Activated T-cell treated with anti-CD3 and anti-CD28 coated beads for 4 hours (primary cell): ENCODE data around the gene ZNF2.

Experiments
- DNase-seq: peaks from one replicate; pipeline ENCODE4 v3.0.0-alpha.2; 2020

ZNF2 gene

DNA sequence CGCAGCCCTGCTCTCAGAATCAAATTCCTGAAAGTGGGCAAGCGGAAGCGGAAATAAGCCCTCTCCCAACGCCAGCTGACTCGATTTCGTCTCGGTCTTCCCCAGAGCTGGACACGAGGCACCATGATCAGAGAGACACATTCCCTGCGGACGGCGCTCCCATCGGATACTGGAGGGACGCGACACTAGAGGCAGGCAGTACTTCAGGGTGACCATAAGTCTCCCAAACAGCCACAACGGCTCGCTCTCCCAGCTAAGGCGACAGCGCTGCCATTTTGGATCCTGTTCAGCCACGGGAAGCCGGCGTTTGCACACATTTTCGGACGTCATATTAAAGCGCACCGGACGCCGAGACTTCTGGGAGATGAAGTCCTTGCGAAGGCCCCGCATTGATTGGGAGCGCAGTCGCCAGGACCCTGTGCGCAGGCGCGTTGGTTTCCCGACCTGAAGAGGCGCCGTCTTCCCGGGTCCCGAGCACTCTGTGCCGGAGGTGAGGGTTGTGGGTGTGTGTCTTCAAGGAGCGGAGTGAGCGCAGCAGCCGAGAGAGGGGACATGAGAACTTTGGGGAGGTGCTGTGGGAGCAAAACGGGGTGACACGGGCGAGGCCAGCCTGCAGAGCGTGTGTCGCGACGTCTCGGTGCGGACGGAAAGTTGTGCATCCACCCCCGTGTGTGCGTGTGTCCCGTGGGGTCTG lies at the start of gene ZNF2:
TSS of gene ZNF2 (plus strand) at position 439 of the 694 bp plus-strand sequence. CDS start 10,418 bp downstream, outside the sequence.
- DNase-seq: peak; percentile 97

- DNase-seq: no peak
These were observed 44.6 kb upstream of the ZNF2 start for GRCh38 chr2:95121093-95121406.

- peak; percentile 83 for DNase-seq
These were observed 44.0 kb upstream of the ZNF2 start, which contains the start of gene MRPS5 for GRCh38 chr2:95121407-95122196. MRPS5 (minus strand) TSS chr2:95121808; CDS start chr2:95121791, 17 bp downstream.

DNA sequence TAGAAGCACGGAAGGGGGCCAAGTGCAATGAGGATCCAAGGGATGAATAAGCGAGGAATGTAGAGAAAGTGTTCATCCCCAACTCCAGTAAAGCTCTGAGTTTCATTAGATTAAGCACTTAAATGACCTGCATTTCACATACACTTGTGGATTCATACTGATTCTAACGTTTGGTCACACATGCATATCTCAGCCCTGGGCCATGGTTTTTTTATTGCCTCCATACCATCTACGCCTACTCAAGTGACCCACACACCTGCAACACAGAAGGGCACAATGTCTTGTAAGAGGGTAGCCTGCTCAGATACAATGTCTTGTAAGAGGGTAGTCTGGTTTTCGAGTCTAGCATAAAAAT lies 43.4 kb upstream of the ZNF2 start:
- DNase-seq: no peak

- DNase-seq: no peak
These were observed 26.9 kb upstream of the ZNF2 start for GRCh38 chr2:95138702-95139101.

GRCh38 chr2:95143838-95144237 lies 21.8 kb upstream of the ZNF2 start:
- no peak for DNase-seq

DNA sequence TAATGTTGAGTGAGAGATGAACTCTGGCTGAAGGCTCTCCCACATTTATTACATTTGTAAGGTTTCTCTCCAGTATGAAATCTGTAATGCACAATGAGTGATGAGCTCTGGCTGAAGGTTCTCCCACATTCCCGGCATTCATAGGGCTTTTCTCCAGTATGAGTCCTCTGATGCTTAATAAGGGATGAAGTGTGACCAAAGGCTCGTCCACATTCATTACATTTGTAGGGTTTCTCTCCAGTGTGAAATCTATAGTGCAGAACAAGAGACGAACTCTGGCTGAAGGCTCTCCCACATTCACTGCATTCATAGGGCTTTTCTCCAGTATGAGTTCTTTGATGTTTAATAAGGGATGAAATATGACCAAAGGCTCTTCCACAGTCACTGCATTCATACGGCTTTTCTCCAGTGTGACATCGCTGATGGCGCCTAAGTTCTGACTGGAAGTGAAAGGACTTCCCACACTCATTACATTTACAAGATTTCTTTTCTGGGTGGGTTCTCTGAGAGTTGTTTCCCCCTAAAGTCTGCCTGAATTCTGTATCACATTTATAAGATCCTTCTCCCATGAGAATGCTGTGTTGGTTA lies 16.1 kb upstream of the ZNF2 start:
- DNase-seq: no peak

GRCh38 chr2:95158441-95158840 lies 7.2 kb upstream of the ZNF2 start:
- DNase-seq: no peak

DNA sequence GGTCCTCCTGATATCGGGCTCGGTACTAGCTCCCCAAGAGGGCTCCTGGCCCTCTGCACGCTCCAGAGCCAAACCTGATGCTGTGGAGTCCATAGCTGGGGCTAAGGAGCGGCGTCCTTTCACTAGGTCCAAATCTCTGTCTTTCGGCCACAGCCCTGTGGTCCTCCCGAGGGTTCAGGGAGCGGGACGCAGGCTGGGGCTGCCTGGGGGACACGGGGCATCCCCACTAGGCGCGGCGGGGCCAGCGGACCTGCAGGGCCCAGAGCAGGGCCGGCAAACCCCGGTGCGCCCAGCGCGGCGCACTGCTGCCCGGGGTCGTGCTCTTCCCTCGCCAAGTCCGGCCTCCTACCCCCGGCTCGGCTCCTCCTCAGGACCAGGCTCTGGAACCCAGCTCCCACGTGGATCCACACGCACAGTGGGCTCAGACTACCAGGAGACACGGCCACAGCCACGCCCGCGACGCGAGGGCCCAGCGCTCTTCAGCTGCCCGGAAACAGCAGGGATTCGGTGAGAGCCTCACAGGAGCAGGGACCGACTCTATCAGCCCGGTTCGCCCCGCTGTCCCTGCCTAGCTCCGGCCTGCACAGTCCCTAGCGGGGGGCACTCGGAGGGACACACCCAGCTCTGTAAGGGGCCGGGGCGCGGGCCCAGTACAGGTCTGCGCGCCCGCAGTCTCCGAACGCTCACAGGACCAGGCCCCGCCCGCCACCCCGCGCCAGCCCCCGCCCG lies 6.6 kb upstream of the ZNF2 start:
- peak; percentile 20 for DNase-seq

- DNase-seq: peak; percentile 58
These were observed 5.7 kb upstream of the ZNF2 start, which contains the start of gene ZNF514 for GRCh38 chr2:95159690-95160449. ZNF514 (minus strand) TSS chr2:95159848; CDS start chr2:95153253, 6,595 bp downstream.

- DNase-seq: no peak
These were observed 609 bp upstream of the ZNF2 start for GRCh38 chr2:95165030-95165370.

- no peak for DNase-seq
These were observed 605 bp downstream of the ZNF2 start for GRCh38 chr2:95166065-95166763.

GRCh38 chr2:95171902-95172301 lies 6.3 kb downstream of the ZNF2 start:
- no peak for DNase-seq

GRCh38 chr2:95174031-95174542 lies 8.5 kb downstream of the ZNF2 start:
- DNase-seq: no peak

GRCh38 chr2:95179451-95179850 lies 13.8 kb downstream of the ZNF2 start:
- no peak for DNase-seq

DNA sequence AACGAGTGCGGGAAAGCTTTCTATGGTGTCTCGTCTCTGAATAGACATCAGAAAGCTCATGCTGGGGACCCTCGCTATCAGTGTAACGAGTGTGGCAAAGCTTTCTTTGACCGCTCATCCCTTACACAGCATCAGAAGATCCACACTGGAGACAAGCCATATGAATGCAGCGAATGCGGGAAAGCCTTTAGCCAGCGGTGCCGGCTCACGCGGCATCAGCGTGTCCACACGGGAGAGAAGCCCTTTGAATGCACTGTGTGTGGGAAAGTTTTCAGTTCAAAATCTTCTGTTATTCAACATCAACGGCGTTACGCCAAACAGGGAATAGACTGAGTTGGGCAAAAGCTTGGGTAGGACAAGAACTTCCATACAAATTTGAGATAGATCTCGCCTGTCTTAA lies 16.2 kb downstream of the ZNF2 start:
- DNase-seq: no peak

DNA sequence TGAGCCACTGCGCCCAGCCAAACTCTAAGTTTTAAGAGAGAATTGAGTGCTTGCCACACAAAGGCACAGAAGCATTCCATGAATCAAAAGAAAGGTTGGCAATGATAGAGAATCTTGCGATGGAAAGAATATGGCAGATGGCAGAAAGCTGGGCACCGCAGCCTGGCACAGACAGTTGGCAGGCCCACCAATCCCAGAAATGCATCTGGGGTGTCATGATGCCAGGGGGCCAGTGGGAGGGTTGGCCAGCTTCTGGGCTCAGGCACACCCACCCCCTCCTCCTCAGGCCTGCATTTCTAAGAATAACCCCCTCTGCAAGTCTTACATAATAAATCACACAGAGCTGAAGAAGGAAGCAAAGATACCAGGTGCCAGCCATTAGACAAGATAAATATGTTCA lies 19.6 kb downstream of the ZNF2 start:
- no peak for DNase-seq

GRCh38 chr2:95185973-95186372 lies 20.4 kb downstream of the ZNF2 start:
- no peak for DNase-seq

GRCh38 chr2:95192956-95193355 lies 27.3 kb downstream of the ZNF2 start:
- DNase-seq: peak; percentile 21

DNA sequence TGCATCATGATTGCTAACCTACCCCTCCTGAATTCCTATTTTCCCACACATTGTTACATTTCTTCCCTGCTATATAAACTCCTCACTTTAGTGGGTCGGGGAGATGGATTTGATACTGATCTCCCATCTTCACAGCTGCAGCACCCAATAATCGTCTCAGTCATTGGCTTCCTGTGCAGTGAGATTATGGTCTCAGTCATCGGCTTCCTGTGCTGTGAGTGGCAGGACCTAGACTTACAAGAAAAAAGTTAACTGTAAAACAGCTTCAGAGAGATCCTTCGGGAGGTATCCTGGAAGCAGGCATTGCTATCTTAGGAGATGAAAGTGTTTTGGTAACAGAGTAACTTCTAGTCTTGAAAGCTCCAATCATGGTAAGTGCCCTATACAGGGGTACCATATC lies 38.3 kb downstream of the ZNF2 start:
- no peak for DNase-seq

DNA sequence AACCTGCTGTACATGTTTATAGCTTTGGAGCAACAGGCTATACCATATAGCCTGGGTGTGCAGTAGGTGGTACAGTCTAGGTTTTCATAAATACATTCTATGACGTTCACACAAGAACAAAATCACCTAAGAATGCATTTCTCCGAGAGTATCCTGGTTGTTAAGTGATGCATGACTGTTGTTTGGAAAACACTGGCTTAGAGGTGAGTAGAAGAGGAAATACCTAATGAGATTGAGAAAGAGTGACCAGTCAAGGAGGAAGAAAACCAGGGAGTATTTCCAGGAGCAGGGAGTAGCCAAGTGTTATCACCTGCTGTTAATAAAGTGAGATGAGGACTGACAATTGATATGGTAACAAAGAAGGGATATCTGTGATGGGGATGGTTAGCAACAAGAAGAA lies 38.8 kb downstream of the ZNF2 start:
- no peak for DNase-seq

- DNase-seq: no peak
These were observed 40.5 kb downstream of the ZNF2 start for GRCh38 chr2:95206096-95206495.
